Measurements from ENCODE around the gene KDM5A. TPM values are rescaled to one million over a fixed set of nuclear protein-coding genes. Genes with fewer than 3 reads are reported as not detected.
"Not testable (repeated sequence)": the region's sequence is repeated elsewhere in the genome, so short reads cannot be mapped to it uniquely, and the experiment has no call there.

Gene KDM5A
- total RNA-seq, 3 donors from 2014 or later, result 55.8 to 83.6 (median 57.4) TPM

DNA sequence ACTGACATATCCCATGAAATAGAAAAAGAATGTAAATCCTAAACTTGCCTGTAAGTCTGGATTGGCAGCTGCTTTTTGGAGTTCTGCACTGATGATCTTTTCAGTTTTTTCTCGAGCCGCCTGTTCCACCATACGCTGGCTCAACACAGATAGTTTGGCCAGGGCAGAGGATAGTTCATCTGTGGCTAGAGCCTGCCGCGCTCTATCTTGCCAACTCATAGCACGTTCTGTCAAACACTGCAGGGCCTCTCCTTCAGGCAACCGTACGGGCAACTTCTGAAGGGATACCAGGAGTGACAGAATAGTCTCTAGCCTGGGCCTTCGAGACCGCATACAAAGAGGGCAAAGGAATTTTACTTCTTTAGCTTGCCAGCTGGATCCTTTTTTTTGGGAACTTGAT lies 81.7 kb downstream of the KDM5A start:
- no peaks in the 10 kb centered on the region for H3K4me1 ChIP-seq
- no peak for DNase-seq (ENCODE audit: low spot score in 2 of 2)
- H3K36me3 ChIP-seq, result no peaks in the 10 kb centered on the region
- no peak overlapping the region for H3K4me3 ChIP-seq
- TF ChIP-seq POLR2A (IDR thresholded peaks at IDR 0.05), result no peak
- no peak for TF ChIP-seq POLR2AphosphoS5 (IDR thresholded peaks at IDR 0.05)
- TF ChIP-seq CTCF (IDR thresholded peaks at IDR 0.05), result no peak
- intact Hi-C loops (cut with DNase I; ENCODE audit: low total_unique reads), result no loop called here
- peaks cover 0 to 3% of the 10 kb centered on the region in 2 donors for H3K9me3 ChIP-seq
- no peaks in the 10 kb centered on the region for H3K27me3 ChIP-seq
- no peak overlapping the region for H3K27ac ChIP-seq

GRCh38 chr12:304805-305204 lies 84.3 kb downstream of the KDM5A start:
- no peaks in the 10 kb centered on the region for H3K36me3 ChIP-seq

DNA sequence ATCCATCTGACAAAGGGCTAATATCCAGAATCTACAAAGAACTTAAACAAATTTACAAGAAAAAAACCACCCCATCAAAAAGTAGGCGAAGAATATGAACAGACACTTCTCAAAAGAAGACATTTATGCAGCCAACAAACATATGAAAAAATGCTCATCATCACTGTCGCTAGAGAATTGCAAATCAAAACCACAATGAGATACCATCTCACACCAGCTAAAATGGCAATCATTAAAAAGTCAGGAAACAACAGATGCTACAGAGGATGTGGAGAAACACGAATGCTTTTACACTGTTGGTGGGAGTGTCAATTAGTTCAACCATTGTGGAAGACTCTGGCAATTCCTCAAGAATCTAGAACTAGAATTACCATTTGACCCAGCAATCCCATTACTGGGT lies 86.4 kb downstream of the KDM5A start:
- intact Hi-C loops (cut with DNase I; ENCODE audit: low total_unique reads); H3K4me3 ChIP-seq; H3K27me3 ChIP-seq; DNase-seq (ENCODE audit: low spot score in 2 of 2); H3K36me3 ChIP-seq; H3K4me1 ChIP-seq; H3K27ac ChIP-seq; H3K9me3 ChIP-seq: not testable (repeated sequence)

More at GRCh38 chr12:304805-305204, 84.3 kb downstream of the KDM5A start:
- Histone ChIP-seq H3K27me3 (no peaks in the 10 kb centered on the region), H3K9me3 (peaks cover 0 to 7% of the 10 kb centered on the region in 2 donors), H3K4me3 (no peak overlapping the region), H3K27ac (no peak overlapping the region), H3K4me1 (no peaks in the 10 kb centered on the region)
- TF ChIP-seq CTCF (IDR thresholded peaks at IDR 0.05) (no peak), POLR2A (IDR thresholded peaks at IDR 0.05) (no peak), POLR2AphosphoS5 (IDR thresholded peaks at IDR 0.05) (no peak)
- intact Hi-C loops (cut with DNase I; ENCODE audit: low total_unique reads), result no loop called here
- DNase-seq (ENCODE audit: low spot score in 2 of 2), result no peak

DNA sequence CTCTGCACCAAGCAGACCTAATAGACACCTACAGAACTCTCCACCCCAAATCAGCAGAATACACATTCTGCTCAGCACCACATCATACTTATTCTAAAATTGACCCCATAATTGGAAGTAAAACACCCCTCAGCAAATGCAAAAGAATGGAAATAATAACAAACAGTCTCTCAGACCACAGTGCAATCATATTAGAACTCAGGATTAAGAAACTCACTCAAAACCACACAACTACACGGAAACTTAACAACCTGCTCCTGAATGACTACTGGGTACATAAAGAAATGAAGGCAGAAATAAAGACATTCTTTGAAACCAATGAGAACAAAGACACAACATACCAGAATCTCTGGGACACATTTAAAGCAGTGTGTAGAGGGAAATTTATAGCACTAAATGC lies 89.0 kb downstream of the KDM5A start:
- intact Hi-C loops (cut with DNase I; ENCODE audit: low total_unique reads); H3K27me3 ChIP-seq; DNase-seq (ENCODE audit: low spot score in 2 of 2); H3K4me1 ChIP-seq; H3K27ac ChIP-seq; H3K4me3 ChIP-seq; H3K9me3 ChIP-seq; H3K36me3 ChIP-seq: not testable (repeated sequence)

DNA sequence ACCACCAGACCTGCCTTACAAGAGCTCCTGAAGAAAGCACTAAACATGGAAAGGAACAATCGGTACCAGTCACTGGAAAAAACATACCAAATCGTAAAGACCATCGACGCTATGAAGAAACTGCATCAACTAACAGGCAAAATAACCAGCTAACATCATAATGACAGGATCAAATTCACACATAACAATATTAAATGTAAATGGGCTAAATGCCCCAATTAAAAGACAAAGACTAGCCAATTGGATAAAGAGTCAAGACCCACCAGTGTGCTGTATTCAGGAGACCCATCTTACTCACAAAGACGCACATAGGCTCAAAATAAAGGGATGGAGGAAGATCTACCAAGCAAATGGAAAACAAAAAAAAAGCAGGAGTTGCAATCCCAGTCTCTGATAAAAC lies 89.6 kb downstream of the KDM5A start:
- intact Hi-C loops (cut with DNase I; ENCODE audit: low total_unique reads); H3K4me1 ChIP-seq; H3K9me3 ChIP-seq; H3K27me3 ChIP-seq; H3K27ac ChIP-seq; H3K4me3 ChIP-seq; DNase-seq (ENCODE audit: low spot score in 2 of 2); H3K36me3 ChIP-seq: not testable (repeated sequence)

GRCh38 chr12:298059-298458 lies 91.1 kb downstream of the KDM5A start:
- H3K9me3 ChIP-seq; DNase-seq (ENCODE audit: low spot score in 2 of 2); H3K4me3 ChIP-seq; H3K27me3 ChIP-seq; H3K4me1 ChIP-seq; intact Hi-C loops (cut with DNase I; ENCODE audit: low total_unique reads); H3K36me3 ChIP-seq; H3K27ac ChIP-seq: not testable (repeated sequence)

- no peaks in the 10 kb centered on the region for H3K27me3 ChIP-seq
- H3K4me1 ChIP-seq, result no peaks in the 10 kb centered on the region
- no peaks in the 10 kb centered on the region for H3K9me3 ChIP-seq
- H3K27ac ChIP-seq, result no peak overlapping the region
- H3K4me3 ChIP-seq, result no peak overlapping the region
- intact Hi-C loops (cut with DNase I; ENCODE audit: low total_unique reads), result no loop called here
- no peak for DNase-seq (ENCODE audit: low spot score in 2 of 2)
- peaks cover 15% of the 10 kb centered on the region for H3K36me3 ChIP-seq
- TF ChIP-seq POLR2AphosphoS5 (IDR thresholded peaks at IDR 0.05) (no peak), CTCF (IDR thresholded peaks at IDR 0.05) (no peak), POLR2A (IDR thresholded peaks at IDR 0.05) (no peak)
Measured at GRCh38 chr12:295132-295531, 94.0 kb downstream of the KDM5A start.
